Activated CD8-positive, alpha-beta memory T cell treated with anti-CD3 and anti-CD28 coated beads for 4 hours (primary cell): ENCODE data around the gene ABCA12.

Experiments
- DNase-seq, 2 donors: peaks; one replicate each; pipeline ENCODE4 v3.0.0-alpha.2; 2020; ENCODE audit warnings: low read depth in 2 of 2

ABCA12 gene

GRCh38 chr2:215034154-215034553 is 104.3 kb downstream of the ABCA12 start:
- no peak for DNase-seq

- no peak for DNase-seq
Observed at GRCh38 chr2:215032153-215032552, 106.3 kb downstream of the ABCA12 start.

DNA sequence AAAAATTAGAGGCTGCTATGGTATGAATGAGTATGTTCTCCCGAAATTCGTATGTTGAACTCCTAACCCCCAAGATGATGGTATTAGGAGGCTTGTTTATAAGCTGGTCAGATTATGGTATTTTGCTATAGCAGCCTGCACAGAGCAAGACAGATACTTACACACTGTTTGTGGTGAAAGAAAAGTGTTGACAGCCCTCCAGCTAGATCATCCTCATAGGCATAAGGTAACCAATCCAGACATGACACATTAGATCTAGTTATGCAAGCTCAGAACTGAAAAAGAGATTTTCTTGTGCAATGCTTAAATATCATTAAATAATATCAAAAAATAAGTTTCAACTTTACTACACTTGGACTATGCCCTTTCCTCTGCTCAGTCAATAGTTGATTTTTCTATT is 107.1 kb downstream of the ABCA12 start:
- no peak for DNase-seq

DNA sequence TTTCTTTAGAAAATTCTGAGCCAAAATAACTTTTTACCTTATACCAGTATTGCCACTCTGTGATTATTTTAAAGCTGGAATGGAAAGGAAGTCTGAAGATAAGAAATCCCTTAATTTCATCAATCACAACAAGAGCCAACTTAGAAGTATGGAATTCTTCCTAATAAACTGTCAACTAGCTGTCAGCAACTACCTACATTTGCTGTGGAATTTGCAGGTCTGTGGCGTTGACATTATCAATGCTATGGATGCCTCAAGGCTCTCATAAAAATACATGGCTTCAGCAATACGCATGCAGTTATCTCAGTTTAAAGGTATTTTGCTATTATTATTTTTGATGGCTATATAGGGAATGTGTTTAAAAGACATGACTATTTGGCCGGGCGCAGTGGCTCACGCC is 108.5 kb downstream of the ABCA12 start:
- no peak for DNase-seq

- DNase-seq = no peak
Observed at GRCh38 chr2:215028231-215028630, 110.2 kb downstream of the ABCA12 start.

GRCh38 chr2:215027779-215028178 is 110.6 kb downstream of the ABCA12 start:
- DNase-seq = no peak

DNA sequence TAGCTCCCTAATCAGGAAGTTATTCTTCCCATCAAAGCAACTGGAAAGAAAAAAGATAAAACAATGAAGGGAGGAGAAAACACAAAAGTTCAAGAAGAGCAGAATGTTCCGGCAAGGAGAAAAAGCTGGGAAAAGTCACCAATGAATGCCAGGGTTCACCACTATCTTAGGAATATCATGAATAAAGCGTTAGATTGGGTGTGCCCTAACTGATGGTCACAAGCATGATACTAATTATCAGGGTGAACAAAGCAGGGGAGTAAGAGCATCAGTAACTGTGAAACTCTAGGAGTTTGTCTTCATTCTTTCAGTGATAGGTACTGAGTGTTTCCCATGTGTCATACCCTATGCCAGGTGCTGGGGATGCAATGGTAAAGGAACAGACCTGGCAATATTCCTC is 115.5 kb downstream of the ABCA12 start:
- no peak for DNase-seq

- no peak for DNase-seq
Observed at GRCh38 chr2:215022418-215022817, 116.0 kb downstream of the ABCA12 start.

DNA sequence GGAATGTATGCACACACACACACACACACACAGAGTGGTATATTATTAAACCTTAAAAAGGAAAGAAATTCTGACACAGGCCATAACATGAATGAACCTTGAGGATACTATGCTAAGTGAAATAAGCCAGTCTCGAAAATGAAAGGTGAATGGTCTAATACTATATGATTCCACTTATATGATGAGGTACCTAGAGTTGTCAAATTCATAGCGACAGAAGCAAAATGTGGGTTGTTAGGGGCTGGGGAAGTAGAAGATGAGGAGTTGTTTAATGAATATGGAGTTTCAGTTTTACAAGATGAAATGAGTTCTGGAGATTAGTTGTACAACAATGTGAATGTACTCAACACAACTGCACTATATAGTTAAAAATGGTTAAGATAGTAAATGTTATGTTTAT is 118.1 kb downstream of the ABCA12 start:
- DNase-seq = no peak

- no peak for DNase-seq
Observed at GRCh38 chr2:215019521-215020145, 118.8 kb downstream of the ABCA12 start.

- no peak for DNase-seq
Observed at GRCh38 chr2:215019085-215019484, 119.3 kb downstream of the ABCA12 start.

DNA sequence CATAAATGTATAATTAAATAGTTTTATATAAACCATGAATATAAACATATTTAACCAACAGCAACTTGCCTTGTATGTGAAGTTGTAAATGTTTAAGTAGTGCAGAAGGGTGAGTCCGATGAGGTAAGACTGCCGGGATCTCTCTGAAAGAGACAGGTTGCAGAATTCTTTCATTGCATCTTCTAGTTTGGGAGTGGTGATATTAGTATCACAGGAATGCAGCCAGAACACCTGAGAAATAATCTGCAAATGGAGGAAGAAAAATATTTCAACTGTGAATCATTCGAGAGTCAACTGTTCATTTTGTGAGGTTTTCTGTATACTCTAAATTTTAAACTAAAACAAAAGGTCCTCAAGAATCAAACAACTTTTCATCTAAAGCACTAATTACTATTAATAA is 123.0 kb downstream of the ABCA12 start:
- DNase-seq = no peak

DNA sequence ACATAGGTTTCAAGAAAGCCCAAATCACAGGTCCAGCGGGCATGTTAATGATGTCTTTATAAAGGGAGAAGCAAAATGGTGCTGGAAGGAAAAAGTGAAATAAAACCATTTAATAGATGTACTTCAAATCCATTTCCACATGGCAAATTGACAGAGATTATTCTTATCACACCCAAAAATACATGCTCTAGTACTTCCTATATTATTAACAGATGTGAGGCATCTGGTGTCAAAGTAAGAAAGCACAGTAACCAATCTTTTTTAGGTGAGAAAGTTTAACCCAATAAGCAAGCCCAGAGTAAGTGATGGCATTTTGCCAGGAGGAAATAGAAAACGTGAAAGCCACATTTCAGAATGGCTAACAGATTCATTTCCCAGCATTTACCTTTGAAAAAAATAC is 128.0 kb downstream of the ABCA12 start:
- DNase-seq = no peak

- no peak for DNase-seq
Observed at GRCh38 chr2:215003001-215003400, 135.4 kb downstream of the ABCA12 start.

GRCh38 chr2:215002500-215002899 is 135.9 kb downstream of the ABCA12 start:
- no peak for DNase-seq

GRCh38 chr2:215000721-215001120 is 137.7 kb downstream of the ABCA12 start:
- no peak for DNase-seq

- DNase-seq = no peak
Observed at GRCh38 chr2:214995926-214996670, 142.3 kb downstream of the ABCA12 start.

GRCh38 chr2:214995409-214995808 is 143.0 kb downstream of the ABCA12 start:
- no peak for DNase-seq

DNA sequence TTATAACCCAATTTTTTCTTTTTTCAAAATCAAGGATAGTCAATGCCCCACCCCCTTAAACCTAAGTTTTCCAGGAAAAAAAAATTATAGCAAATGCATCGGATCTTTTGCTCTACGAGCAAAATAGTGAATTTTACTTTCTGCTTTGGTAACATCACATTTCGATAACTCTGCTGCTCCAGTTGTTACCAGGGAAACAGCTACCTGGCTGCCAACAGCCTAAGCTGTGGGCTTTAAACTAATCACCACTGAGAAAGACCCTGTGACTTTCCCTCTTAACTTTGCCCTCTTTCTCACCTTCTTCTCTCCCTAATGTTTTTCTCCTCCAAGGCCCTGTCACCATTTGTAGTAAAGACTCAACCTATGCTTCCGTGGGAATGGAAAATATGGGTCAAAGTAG is 145.5 kb downstream of the ABCA12 start:
- DNase-seq = no peak

- DNase-seq = no peak
Observed at GRCh38 chr2:214989187-214989586, 149.2 kb downstream of the ABCA12 start.

GRCh38 chr2:214987261-214987660 is 151.2 kb downstream of the ABCA12 start:
- no peak for DNase-seq

DNA sequence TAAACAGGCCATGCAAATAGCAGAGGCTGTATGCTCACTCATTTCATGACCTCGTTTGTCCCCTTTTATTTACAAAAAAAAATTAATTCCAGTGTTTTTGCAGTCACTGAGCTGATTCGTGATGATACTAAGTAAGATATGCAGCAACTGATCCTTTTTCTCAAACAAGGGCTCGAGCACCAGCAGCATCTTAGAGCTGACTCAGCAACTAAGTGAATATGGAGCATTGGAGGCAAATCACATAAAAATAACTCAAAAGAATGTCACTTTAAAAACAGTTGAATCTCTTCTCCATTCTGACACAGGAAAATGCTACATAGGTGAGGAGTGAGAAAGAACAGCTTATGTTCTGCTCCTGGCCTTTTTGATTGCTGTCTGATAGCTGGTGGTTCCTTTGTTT is 152.8 kb downstream of the ABCA12 start:
- DNase-seq = no peak

GRCh38 chr2:214966420-214966819 is 172.0 kb downstream of the ABCA12 start:
- no peak for DNase-seq

GRCh38 chr2:214960677-214961076 is 177.7 kb downstream of the ABCA12 start:
- DNase-seq = no peak
